Stimulated activated CD8-positive, alpha-beta memory T cell treated with anti-CD3 and anti-CD28 coated beads, Interleukin-12 subunit alpha, Interleukin-12 subunit beta, amount 100 ng/mL, for 1 hour (primary cell): Measurements from ENCODE around the gene SDK1.

Experiments used
- DNase-seq: peaks from one replicate; pipeline ENCODE4 v3.0.0-alpha.2; 2020; ENCODE audit warnings: low read depth

The SDK1 gene

GRCh38 chr7:4179688-4180380 lies 878.8 kb downstream of the SDK1 start:
- DNase-seq: no peak

- DNase-seq: no peak
Measured at GRCh38 chr7:4181446-4181845, 880.4 kb downstream of the SDK1 start.

GRCh38 chr7:4182605-4183300 lies 881.7 kb downstream of the SDK1 start:
- DNase-seq: no peak

- DNase-seq: no peak
Measured at GRCh38 chr7:4184653-4185052, 883.6 kb downstream of the SDK1 start.

DNA sequence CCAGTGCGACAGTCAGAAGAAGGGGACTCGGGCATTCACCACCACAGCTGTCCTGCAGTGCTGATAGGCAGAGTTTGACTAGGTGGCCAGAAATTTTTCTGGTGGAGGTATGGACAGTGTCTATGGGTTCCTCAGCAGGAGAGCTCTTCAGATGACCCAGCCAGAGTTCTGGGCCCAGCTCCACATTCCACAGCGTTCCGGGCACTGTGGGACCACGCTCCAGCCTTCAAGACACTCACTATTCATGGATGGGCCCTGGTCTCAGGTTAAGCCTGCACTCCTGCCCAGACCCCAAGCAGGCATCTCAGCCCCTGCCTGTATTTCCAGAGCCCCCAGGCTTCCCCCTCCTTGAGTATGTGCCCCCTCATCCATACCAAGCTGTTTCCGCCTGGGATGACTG lies 884.1 kb downstream of the SDK1 start:
- no peak for DNase-seq

DNA sequence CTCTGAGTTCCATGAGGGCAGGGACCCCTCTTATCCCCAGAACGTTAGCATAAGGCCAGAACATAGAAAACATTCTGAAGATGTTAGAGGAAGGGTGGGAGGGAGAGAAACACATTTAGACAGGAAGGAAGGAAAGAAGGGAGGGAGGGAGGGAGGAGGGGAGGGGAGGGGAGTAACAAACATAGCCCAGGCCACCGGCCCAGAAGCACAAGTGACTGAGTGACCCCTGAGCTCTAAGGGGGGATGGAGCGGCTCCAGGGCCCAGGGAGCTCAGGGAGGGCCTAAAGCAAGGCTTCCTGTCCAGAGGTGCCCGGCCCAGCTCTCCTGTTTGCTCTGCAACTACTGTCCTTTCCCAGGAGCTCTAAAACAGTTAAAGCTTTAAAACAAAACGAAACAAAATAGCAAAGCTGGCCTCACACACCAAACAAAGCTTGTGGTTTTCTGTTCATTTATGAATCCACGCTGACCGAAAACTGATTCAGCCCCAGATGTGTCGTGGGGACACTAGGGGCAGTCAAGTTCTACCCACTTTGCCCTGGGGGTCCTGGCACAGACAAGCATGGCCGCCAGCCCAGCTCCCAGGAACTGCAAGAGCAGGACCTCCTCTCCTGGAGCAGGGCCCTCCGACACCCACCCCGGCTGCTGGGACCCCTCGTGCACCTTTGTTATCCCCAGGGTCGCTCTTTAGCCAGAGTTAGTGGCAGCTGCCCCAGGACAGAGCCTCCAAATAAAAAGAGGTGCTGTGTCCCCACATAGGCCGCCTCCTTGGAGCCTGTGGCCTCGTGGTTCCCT lies 884.9 kb downstream of the SDK1 start:
- no peak for DNase-seq

DNA sequence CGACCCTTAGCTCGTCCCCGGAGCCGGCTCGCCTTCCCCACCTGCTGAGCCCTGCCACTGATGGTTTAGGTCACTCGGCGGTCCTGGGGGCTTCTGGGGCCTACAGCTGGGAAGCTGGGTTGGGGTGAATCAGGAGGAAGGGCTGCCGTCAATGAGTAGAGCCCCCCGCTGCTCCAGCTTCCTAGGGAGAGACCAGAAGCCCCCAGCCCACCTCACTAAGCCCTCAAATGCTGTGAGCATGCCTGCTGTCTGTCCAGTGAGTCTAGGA lies 885.4 kb downstream of the SDK1 start:
- no peak for DNase-seq

- DNase-seq: no peak
Measured at GRCh38 chr7:4188651-4189050, 887.6 kb downstream of the SDK1 start.

GRCh38 chr7:4189131-4189570 lies 888.1 kb downstream of the SDK1 start:
- no peak for DNase-seq

GRCh38 chr7:4190010-4190981 lies 889.2 kb downstream of the SDK1 start:
- no peak for DNase-seq

DNA sequence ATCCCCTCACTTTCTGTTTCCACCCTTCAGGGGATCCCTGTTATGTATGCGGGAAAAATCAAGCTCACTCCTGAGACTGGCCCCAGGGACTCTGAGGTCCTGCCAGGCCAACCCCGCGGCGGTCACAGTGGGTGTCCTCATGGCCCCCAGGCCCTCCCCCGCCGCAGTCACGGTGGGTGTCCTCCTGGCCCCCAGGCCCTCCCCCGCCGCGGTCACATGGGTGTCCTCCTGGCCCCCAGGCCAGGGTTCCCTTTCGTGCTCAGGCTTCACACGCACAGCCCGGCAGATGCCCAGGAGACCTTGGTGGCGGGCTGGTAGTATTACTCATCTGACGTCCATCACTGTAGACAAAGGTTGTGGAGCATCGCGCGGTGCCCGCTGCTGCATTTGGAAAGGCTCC lies 890.0 kb downstream of the SDK1 start:
- no peak for DNase-seq

- no peak for DNase-seq
Measured at GRCh38 chr7:4191525-4191924, 890.5 kb downstream of the SDK1 start.

DNA sequence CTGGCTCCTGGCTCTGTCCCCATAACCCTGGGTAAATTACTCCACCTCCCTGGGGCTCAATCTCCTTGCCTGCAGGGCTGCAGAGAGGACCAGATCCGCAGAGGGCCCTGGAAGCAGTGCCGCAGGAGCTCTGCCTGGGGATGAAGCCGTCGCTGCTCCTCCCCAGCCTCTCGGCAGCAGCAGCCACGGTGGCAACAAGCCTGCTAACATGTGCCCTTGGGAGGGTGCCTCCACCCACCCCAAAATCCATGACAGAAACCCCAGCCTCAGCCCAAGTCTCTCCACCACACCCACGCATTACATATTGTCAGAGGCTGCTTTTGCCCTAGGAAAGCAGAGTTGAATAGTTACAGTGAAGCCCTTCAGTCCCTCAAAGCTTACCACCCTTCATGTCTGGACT lies 894.6 kb downstream of the SDK1 start:
- DNase-seq: no peak

DNA sequence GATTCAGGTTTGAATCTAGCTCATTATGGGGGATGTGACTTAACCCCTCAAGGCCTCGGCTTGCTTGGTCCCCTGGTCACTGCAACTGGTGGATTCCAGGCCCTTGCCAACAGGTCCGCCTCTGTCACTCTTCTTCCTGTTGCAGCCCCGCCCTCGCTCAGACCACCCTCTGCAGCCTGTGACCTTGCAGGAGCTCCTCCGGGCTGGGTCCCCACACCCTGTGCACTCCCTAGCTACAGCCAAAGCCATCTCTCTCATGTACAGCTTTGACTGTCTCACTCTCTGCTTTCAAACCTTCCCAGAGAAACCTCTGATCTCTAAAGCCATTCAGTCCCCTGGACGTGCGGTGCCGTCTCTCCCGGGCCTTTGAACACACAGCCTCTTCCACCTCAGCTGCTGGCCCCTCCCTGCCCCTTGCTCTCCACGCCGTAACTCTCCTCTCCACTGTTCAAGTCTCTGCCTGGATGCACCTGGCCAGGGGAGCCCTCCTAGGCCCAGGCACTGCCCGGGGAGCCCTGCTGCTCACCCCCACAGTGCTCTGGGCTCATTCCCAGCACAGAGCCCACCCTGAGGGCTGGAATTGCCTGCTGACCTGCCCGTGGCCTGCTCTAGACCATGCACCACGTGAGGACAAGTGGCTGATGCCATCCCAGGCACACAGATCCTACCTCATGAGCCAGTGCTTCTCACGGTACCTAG lies 895.2 kb downstream of the SDK1 start:
- DNase-seq: no peak

DNA sequence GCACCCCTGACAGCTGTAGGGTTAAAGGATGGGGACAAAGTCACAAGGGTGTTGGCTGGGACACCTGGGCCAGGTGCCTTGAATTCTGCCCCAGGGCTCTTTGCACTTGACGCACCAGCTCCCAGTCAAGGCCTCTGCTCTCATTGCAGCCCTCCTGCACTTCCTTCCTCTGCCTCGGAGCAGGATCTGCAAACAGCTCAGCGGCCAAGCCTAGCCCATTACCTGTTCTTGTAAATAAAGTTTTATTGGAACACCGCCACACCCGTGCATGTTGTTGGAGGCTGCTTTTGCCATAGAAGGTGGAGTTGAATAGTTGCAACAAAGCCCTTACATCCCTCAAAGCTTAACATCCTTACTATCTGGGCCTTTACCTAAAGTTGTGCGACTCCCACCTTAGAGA lies 897.2 kb downstream of the SDK1 start:
- DNase-seq: no peak

DNA sequence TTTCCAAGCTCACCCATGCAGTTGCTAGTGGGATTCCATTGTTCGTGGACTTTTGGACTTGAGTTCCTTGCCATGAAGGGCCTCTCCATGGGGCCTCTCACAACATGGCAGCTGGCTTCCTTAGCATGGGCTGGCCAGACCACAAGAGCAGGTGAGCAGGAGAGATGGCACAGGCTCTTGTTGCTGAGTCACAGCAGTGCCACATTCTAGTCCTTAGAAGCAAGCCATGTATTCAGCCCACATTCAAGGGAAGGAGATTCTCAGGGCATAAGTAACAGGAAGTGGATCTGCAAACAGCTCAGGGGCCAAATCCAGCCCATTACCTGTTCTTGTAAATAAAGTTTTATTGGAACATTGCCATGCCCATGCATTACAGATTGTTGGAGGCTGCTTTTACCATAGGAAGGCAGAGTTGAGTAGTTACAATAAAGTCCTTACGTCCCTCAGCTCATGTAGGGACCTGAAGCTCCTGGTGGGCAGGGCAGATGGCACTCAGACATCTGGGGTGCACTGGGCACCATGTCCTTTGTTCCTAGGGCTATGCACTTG lies 899.6 kb downstream of the SDK1 start:
- DNase-seq: no peak

DNA sequence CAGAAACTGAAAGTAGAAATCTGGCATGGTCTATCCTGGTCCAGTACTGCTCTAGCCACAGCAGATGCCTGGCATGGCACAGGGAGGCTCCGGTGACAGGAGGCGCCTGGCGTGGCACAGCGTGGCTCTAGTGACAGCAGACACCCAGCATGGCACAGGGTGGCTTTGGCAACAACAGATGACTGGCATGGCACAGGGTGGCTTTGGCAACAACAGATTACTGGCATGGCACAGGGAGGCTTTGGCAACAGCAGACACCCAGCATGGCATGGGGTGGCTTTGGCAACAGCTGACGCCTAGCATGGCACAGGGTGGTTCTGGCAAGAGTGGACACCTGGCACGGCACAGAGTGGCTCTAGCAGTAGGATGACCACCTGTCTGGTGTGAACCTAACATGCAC lies 900.5 kb downstream of the SDK1 start:
- DNase-seq: no peak

- DNase-seq: no peak
Measured at GRCh38 chr7:4202154-4202736, 901.2 kb downstream of the SDK1 start.

- no peak for DNase-seq
Measured at GRCh38 chr7:4202954-4203353, 901.9 kb downstream of the SDK1 start.

DNA sequence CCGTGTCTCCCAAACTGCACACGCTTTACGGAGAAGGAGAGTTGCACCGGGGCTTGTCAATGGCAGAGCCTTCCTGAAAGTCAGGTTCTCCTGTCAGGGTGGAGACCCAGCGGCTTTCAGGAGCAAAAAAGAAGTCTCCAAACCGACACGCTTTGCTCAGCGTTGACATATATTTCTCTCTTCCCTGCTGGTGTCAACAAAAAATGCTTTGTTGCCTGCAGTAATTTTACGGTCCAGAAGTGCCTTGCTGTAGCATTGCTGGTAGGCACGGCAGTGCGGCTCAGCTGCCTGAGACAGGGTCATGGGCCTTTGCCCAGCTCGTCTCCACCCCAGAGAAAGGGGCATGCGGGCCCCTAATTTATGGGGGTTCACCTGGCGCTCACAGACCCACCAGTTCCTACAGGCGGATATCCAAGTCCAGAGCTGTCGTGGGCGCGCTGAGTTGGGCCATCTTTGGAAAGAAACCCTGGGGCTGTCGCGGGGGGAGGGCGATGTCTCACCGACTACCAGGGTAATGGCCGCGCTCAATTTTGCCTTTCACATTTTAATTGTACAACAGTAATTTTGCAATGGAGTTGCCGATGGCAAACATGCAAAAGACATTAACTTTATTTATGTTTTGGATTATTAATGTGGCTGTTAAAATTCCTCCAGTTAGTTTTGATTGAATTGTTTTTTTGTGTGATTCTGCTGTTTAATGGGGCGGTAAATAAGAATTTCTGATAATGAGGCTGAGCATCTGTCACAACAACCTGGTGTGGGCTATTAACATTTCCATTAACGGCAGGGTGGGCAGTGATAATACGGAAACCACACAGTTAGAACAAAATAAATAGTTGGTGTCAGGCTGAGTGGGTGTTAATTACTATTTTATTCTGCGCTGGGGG lies 902.8 kb downstream of the SDK1 start:
- no peak for DNase-seq
